GM18907 (cell line): ENCODE data around the gene UPB1.

ENCODE experiments used
- ATAC-seq: cut with Tn5 transposase; IDR thresholded peaks from one replicate; pipeline ENCODE4 v1.9.1; 2021; ENCODE audit warnings: mild to moderate bottlenecking, moderate library complexity; ENCODE audit not compliant: unreplicated experiment

UPB1 gene

DNA sequence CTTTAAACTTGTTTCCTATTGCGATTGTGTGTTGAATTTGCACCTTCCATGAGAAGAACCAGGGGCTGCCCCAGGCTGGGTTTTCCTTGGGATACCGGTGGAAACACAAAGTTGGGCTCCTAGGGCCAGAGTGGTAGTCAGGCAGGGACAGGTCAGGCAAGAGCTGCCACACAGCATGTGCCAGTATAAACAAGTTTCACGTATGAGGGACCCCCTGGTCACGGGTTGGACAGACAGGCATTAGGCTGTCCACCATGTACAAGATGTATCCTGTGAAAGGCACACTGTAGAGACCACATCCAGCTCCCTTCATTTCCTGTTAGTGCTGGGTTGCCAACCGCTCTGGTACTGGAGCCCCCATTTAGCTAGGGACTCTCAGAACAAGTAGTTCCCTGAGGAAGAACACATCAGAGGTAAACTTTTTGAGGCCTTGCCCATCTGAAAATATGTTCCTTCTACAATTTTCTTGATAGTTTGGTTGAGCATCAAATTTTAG, 8.8 kb downstream of the UPB1 start:
- peak; percentile 7 for ATAC-seq

DNA sequence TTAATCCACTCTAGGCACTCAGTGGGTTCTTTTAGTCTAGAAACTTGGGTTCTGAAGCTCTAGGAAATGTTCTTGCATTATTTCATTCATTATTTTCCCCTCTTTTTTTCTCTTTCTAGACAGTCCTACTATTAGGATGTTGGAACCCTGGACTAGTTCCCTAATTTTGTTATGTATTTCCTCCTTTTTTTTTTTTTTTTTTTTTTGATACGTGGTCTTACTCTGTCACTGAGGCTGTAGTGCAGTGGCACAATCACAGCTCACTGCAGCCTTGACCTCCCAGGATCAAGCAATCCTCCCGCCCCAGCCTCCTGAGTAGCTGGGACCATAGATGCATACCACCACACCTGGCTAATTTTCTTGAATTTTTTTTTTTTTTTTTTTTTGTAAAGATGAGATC, 9.4 kb downstream of the UPB1 start:
- ATAC-seq, result no peak

DNA sequence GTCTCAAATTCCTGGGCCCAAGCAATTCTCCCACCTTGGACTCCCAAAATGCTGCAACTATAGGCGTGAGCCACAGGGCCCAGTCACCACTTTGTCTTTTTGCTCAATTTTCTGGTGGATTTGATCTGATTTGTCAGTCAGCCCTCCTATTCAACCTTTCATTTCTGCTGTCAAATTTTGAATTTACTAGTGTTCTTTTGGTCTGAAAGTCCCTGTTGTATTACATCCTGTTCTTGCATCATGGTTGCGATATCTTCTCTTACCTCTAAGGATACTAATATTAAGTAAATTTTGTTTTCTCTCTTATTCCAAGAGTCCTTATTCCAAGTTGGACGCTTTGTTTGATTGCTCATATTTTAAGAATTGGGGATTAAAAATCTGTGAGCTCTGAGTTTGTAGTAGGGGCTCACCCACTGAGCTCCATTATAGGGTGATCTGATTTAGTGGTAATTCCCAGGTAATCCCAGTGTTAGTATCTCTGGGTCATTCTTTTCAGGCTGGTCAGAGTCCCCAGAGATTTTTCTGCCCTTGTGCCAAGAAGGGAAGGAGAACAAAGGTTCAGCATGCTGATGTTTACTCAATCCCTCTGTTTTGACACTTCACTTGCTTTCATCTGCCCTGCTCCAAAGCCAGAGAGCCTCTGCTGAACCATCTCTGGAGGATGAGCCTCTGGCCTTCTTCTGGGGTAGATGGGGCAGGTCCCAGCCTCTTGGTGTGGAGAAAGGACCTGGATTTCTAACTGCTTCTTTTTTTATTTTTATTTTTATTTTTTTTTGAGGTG, 10.0 kb downstream of the UPB1 start:
- no peak for ATAC-seq

DNA sequence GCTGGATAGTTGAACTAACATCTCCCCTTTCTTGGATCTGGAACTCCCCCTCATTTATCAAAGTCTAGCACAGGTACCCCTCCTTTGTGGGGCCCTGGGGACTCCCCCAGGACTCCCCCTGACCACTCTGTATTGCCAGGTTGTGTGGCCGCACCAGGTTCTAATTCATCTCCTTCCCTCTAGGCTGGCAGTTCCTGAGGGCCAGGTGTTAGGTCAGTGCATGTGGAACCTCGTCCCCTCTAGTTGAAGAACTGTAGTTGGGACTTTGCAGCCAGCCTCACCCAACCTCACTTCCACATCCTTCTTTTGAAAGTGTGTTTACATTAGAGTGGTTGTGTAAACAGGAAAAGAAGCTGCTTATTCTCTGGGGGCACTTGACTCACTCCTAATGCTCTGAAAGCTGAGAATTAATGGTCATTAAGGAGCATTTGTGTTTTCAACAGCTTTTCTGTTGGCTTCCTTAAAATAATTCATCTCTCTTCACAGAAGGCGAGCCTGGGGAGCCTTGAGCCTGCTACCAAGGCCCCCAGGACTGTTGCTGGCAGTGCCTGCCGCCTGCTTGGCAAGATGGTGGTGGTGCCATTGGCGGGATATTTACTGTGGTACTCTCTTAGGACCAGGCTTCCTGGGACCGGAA, 11.8 kb downstream of the UPB1 start:
- no peak for ATAC-seq

DNA sequence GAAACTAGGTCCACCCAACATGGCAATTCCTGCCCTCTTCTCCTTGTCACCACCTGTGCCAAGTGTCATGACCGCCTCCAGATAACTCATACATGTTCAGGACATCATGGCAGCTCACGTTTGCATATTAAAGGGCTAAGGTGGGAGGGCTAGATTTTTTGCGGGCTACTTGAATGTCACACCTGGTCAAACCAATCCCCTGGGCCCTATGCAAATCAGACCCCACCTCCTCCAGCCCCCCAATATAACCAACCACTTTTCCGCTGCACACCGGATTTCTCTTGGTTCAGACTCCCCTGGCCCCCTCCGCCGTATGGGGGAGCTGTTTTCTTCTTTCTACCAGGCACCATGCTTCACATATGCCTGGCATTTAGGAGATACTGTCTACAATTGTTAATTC, 12.6 kb downstream of the UPB1 start:
- no peak for ATAC-seq

DNA sequence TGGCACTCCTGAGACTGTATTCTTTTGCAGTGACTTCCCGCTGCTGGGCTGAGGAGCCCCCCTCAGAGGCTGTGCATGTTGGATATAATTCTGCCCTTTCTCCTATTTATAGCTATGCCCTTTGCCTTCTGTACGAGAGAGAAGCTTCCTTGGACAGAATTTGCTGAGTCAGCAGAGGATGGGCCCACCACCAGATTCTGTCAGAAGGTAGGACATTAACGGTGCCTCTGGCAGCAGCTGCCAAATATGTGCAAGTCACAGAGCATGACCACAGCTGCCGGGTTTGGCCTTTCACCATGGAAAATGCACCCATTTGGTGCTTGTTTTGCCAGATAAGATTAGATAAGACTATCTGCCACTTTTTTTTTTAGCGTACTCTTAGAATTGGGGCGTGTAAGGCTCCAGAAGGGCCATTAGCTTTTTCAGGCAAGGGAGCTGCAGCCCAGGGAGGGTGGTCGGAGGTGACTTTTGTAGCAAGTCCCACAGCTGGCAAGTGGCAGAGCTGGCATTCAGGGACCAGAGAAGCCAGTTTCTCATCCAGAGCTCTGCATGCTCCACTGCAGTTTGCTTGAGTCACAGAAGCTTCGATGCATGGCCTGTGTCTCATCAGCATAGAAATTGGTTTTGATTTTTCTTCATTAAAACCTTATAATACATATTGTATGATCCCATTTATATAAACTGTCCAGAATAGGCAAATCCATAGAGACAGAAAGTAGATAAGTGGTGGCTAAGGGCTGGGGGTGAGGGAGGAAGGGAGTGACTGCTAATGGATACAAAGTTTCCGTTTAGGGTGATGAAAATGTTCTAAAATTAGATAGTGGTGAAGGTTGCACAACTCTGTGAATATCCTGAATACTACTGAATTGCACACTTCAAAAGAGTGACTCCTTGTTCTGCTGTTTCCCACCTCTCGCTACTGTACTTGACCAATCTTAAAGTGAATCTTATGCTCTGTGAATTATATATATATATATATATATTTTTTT, 15.8 kb downstream of the UPB1 start:
- ATAC-seq, result no peak

DNA sequence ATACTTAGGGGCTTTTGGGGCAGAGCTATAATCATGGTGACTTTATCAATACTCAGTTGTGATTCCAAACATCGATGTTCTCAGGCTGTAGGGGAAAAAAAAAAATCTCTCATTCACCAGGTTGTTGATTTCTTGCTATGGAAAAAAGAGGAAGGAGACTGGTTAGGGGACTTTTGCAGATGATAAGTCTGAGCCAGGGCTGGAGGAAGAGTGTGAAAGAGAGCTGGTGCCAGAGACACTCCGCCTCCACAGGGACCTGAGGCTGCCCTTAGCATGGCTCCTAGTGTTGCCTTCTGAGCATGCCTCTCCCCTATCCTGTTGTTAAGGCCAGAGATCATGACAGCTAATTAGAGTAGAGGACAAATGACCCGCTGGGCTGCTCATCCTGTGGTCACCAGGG, 16.9 kb downstream of the UPB1 start:
- ATAC-seq, result no peak

DNA sequence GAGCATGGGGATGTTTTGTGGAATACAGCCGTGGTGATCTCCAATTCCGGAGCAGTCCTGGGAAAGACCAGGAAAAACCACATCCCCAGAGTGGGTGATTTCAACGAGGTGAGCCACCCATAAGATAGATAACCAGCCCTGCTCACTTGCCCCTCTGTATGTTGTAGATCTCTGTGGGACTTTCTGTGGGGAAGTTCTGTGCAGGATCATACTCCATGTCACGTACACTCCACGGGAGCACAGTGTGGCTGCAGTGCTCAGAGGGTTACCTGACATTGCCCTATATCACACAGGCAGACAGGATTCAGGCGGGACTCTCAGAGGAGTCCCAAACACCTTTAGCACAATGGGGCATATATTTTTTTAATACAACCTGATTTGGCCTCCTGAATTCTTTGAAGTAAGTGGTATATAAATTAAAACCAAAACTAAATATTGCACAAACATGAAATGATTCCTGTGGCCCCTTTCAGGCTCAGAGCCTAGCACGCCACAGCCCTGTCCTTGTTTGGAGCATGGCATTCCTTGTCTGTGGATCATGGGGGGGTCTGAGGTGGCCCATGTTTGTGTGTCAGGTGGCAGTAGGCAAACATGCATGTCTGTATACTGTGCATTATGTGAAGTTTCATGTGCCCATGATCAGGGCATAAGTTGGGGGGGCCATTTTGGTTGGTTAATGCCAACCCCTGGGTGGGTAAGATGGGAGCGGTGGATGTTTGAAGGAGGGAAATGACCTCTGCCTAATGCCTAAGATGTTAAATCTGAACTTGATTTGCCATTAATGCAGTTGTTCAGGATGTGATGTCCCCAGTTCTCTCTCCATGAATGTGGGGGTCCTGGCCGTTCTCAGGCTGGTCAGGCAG, 18.5 kb downstream of the UPB1 start:
- no peak for ATAC-seq

DNA sequence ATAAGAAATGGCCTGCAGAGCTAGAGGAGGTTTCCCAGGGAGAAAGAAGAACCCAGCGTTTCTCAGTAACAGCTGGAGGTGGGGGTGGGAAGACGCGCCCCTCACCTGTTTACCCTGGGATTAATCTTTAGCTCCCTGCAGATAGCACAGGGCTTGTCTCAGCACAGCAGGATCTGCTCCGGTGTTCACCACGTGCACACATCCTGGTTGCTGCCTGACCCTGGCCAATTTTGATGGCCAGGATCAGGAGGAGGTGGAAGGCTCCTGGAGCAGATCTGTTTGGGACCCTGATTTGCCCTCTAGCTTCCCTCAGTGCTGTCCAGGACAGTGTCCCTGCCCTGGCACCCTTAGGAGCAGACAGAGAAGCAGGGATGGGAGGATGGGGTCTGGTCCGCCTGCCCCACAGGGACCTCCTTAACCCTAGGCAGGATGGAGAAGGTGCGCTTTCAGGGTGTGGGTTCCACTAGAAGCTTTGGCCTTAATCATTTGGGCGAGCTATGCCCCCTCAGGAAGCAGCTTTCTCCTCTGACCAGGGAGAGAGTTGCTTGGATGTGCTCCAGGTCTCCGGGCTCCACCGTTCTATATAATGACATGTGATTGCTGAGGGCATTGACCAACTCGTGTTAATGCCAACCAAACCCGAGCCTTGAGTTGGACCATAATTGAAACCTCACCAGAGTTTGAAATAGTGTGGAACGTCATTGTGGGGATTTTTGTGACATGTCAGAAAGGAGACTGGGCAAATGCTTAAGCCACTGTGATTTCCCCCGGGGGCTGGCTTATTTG, 19.3 kb downstream of the UPB1 start:
- no peak for ATAC-seq

DNA sequence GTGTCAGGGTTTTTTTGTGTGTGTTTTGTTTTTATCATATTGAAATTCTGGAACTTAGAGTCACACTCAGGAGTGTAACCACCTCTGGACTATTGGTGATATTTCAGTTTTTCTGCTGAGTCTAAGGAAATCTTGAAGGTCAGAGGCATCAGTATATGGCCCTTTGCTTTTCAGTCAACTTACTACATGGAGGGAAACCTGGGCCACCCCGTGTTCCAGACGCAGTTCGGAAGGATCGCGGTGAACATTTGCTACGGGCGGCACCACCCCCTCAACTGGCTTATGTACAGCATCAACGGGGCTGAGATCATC, 19.9 kb downstream of the UPB1 start:
- no peak for ATAC-seq

DNA sequence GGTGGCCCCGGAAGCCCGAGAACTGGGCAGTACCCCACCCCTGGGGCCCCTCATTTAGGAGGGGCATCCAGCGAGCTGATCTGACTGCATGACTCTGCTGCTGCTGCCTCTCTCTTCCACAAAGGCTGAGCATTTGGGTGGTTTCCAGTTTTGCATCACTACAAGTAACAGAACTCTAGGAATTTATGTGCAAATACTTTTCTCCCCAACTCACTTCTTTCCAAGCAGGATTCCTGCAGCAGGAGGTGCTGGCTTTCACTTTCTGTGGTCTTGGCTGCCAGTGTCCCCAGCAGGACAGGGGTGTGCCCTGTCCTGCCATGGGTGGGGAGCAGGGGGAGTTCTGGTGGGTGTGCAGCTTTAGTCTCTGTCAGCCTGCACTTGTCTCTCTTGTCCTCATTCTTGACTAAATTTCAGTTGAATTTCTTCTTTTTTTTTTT, 21.2 kb downstream of the UPB1 start:
- ATAC-seq, result no peak

DNA sequence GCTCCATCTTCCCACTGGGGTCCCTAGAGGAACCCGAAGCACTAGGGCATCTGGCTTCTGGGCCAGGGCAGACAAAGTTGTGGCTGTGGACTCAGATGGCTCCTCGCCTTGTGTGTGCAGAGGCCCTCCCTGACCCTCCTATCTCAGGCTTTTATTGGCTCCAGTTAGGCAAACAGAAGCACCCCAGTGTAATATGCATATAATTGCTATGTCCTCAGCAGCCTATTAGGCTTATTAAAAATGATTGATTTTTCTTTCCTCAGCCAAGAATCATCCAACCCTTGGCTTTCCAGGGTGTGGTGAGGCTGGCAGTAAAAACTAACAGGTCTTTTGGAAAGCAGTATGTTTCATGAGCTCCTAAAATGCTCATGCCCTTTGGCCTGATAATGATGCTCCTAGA, 22.3 kb downstream of the UPB1 start:
- no peak for ATAC-seq

DNA sequence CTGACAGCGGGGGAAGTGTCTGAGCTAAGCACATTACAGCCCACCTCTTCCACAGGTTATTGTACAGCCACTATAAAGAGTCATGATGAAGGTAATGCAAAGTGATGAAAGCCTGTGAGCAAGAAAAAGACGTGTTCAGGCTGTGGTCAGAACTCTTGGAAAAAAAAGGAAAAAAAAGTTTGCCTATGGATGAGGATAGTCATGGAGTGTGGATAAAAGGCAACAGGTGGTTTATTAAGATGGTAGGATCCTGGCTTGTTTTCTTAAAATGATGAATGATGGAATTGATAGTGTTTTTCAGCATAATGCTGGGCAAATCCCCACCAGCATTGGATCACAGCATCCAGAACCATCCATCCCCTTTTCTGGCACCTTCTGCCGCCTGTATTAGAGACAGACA, 23.1 kb downstream of the UPB1 start:
- no peak for ATAC-seq

DNA sequence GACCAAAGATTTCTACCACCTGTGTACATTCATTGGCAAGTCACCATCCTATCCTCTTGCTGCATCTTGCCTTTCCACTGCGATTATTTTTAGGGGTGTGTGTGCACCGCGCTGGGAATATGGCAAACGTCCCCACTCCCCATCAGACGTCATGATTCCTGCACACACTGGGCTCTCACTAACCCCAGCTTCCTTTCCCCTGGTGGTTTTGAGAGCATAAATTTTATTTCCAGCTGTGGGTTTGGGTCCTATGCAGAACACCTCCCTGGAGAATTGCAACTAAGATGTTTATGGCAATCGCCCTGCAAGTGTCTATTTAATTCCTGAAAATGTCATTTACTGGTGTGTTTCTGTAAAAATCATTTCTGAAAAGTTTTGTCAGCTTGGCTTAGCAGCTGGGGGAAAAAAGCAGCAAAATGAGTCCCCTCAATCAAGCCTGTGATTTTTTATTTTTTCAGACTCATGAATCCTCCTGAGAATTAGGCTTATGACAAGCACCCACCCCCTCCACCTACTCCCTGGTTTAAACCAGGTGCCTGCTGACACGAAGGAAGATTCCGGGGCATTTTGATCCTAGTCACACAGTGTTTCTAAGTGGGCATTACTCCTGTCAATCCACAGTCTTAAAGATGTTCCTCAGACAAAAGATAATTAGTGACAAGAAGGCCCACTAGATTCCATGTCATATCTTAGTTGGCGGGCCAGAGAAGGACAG, 23.8 kb downstream of the UPB1 start:
- ATAC-seq, result no peak

DNA sequence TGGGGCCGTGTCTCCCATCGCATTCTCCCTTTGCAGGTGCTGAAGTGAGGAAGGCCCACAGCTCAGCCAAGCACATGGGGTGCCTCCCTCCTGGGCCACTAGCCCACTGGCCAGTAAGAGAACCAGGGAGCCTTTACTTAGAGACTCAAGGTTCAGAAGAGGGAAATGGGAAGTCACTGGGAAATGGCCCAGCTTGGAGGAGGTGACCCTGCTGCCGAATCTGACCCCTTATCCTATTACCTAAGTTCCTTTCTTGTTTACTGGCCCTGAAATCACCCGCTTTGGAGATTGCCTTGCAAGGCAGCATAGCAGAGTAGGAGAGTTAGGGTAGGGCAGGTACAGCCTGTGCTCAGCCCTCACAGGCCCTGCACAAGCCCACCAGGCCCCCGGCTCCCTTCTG, 24.4 kb downstream of the UPB1 start:
- no peak for ATAC-seq

DNA sequence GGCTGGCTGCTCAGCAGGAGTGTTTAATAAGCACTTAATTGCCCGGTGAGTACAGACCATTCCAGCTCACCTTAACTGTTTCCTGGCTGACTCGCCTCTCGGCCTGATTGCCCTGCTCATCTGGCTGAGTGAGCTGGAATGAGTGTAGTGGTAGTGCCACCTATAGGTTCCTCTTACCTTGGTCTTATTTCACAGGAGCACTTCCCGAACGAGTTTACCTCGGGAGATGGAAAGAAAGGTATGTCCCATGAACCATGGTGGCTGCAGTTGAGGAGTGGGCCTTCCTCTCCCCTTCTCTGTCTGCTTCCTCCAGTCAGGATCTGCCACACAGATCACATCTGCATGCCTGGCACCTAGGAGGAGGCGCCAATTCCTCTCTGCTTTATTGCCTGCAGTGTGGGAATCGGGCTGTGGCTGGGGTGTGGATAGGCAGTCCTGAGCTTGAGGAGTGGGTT, 26.7 kb downstream of the UPB1 start:
- peak; percentile 38 for ATAC-seq

DNA sequence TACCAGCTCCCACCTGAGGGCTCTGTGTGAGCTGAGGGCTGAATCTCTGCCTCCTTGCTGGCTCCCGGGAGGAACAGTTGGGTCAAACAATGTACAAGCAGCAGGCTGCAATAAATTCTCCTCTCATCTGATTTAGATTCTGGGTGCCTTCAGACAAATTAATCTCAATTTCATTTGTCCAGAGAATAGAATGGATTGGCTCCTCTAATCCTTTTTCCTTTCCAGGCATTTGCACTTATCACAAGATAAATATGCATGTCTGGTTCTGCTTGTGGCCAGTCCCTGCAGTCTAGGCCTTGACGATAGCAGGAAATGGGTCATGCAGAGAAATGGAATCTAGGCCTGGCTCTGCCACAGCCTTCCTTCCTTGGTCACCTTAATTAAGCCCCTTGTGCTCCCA, 28.7 kb downstream of the UPB1 start:
- ATAC-seq, result no peak

DNA sequence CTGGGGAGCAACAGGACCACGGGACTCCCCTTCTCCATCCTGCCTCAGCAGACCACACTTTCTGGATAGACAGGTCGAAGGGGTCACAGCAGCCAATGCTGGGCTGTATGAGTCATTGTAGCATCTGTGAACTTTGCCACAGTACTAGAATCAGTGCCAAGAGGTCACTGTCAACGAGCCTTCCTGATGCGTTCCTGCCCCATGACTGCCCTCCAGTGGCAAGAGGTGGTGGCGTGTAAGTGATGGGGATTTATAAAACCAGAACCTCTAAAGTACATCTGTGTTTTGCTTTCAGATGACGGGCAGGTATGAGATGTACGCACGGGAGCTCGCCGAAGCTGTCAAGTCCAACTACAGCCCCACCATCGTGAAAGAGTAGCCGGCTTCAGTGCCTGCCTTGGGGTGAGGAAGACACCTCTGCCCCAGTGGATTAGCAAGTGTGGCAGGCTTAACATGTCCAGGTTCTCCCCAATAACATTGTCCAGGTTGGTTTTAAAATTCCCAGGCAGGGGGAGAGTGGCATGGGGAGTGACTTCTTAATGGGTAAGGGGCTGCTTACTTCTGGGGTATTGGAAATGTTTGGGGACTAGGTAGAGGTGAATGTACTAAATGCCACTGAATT, 30.4 kb downstream of the UPB1 start:
- ATAC-seq, result peak; percentile 72

DNA sequence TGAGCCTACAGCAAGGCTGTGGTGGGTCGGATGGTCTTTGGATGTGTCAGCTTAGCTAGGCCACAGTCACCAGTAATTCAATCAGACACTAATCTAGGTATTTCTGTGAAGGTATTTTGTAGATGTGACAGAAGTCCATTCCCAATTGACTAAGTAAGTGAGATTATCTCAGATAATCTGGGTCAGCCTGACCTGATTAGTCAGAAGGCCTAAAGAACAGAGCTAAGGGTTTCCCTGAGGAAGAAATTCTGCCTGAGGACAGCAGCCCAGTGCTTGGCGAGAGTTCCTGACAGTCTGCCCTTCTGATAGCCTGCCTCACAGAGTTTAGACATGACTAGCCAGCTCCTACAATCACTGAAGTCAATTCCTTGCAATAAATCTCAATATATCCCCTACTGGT, 31.1 kb downstream of the UPB1 start:
- no peak for ATAC-seq
